ENCODE data around the gene PLA2G2E. TPM values are rescaled to one million over a fixed set of nuclear protein-coding genes. Genes with fewer than 3 reads are reported as not detected.

The PLA2G2E gene, protein sequence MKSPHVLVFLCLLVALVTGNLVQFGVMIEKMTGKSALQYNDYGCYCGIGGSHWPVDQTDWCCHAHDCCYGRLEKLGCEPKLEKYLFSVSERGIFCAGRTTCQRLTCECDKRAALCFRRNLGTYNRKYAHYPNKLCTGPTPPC
- not detected for total RNA-seq

DNA sequence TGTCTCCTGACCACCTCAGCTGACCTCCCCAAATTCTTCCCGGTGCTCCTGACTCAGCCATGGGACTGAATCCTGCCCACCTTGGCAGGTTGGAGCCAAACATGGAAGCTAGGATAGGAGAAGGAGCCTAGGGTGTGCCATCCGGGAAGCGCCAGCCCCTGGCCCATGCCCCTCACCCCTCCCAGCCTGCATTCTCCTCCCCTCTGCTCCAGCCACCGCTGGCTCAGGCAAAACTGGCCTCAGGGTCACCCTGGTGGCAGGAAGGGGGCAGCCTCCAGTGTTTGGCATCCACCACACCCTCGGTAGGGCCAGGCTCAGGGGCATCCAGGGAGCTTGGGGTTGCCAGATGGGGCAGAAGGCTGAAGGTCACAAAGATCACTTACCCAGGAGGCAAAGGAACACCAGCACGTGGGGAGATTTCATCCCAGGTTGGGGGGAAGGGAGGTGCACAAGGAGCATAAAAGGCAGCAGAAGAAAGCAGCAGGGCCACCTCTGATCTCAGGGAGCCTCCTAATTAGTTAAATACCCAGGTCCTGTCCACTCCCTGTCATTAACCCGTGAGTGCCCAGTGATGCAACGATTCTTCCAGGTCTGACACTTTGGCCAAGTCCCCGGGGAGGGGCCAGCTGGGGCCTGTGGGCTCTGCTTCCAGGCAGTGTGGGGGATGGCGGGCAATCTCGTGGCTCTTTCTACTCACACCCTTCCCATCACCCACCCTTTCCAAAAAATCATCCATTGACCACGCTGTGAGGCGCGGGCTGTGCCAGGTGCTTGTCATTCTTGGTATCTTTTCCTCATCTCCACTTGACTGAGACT is at the start of gene PLA2G2E:
Gene PLA2G2E (minus strand): TSS at position 481 of the 816 bp plus-strand sequence. CDS start 58 bp downstream, at position 423.
- DNase-seq (ENCODE audit: low spot score in 2 of 2): no peak
- no peak for FAIRE-seq

DNA sequence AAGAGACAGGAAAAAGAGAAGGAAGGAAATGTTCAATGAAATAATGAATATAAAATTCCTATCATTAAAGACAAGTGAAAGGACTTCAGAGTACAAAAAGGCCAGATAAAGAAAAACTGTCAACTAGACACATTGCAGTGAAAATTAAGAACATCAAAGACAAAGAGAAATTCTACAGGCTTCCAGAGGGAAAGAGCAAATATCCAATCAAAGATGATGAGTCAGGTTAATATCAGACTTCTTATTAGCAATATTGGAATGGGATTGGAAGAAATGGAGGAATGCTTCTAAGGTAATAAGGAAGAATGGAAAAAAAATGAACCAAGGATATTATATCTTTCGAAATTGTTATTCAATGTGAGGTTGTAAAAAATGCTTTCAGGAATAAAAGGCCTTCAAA is 48.2 kb upstream of the PLA2G2E start:
- DNase-seq (ENCODE audit: low spot score in 2 of 2): no peak
- no peak for FAIRE-seq

DNA sequence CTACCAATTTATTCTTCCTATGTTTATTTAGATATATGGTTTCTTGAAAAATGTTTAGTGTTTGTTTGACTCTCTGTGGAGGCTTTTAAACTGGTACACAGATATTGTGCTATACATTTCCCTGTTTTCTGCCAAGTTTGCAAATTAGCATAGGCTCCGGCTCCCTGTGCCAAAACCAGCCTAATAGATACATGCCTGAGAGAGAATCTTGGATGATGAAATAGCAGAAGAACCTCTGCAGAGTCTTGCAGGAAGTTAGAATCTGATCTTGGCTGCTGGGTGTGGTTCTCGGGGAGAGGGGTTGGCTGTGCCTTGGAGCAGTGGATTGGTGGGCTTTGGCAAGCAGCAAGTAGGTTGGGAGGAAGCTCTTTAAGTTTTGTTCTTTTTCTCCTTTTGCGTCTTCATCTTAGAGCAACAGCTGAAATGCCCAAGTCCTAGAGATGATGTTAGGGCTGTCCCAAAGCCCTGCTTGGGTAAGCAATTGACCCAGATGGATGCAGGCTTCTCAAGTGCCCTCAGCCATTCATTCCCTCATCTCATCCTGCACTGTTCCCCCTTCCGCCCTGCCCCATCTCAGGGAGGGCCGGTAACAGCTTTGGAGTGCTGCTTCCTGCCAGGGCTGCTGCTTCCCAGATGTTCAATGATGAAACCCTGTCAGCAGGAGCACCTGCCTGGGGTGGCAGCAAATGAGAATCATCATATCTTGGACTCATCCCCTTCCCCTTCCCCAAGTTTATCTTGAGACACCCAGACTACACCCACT is 46.7 kb upstream of the PLA2G2E start:
- FAIRE-seq: no peak
- no peak for DNase-seq (ENCODE audit: low spot score in 2 of 2)

DNA sequence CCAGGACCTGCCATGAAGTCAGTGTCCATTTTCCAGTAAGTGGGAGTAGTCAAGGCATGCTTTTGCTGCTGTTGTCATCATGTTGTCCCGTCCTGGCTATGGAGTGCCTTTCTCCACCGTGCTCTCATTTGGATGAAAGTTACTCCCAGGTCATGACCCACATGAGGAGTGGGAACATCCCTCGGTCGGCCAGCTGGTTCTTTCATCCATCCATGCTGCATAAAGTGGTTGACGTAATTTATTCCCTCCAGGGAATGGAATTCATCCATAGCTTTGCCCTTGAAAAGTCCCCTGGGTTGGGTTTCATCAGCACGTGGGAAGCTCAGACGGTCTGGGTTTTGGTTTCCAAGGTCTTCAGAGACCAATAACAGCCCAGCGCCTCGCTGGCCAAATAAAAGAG is 44.4 kb upstream of the PLA2G2E start:
- no peak for DNase-seq (ENCODE audit: low spot score in 2 of 2)
- no peak for FAIRE-seq

DNA sequence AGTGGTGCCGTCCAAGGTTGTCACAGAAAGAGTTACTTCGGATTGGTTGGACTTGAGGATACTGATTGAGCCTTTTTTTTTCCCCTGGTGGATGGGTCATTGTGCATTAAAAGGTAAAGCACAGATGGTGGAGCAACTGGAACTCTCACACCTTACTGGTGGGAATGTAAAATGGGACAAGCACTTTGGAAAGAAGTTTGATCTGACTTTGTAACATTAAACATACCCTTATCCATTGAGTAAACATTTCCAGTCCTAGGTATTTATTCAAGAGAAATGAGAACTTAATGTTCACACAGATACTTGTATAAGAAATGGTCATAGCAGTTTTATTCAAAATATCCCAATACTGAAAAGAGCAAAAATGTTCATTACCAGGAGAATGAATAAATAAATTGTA is 41.1 kb upstream of the PLA2G2E start:
- FAIRE-seq (no peak), DNase-seq (ENCODE audit: low spot score in 2 of 2) (no peak)

DNA sequence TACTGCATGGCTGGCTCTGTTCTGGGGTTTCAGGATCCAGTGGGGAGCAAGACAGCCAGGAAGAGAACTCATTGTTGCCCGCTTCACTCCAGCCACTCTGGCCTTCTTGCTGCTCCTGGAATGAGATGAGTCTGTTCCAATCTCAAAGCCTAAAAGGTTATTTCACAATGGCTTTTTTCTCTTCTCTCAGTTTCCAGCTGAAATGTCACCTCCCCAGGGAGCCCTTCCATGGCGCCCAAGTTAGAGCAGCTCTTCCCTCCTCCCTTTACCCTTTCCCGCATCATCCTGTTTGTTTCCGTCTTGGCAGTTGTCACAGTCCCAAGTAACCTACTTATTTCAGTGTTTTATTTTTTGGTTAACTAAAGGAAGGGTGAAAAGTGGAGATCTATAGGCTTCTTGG is 40.2 kb upstream of the PLA2G2E start:
- DNase-seq (ENCODE audit: low spot score in 2 of 2) (no peak), FAIRE-seq (no peak)

DNA sequence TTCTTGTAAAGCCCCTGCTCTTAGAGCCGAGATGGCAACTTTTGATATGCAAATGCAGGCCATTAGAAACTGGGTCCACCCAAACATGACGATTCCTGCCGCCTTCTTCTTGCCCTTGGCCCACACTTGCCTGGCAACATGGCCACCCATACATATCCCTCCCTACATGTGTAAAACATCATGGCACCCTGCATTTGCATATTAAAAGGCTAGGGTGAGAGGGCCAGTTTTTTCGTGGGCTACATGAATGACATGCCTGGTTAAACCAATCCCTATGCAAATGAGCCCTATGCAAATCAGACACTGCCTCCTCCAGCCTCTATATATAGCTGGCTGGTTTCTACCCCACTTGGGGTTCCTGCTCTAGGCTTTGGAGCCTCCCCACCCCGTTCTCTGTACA is 37.2 kb upstream of the PLA2G2E start:
- DNase-seq (ENCODE audit: low spot score in 2 of 2): no peak
- no peak for FAIRE-seq

DNA sequence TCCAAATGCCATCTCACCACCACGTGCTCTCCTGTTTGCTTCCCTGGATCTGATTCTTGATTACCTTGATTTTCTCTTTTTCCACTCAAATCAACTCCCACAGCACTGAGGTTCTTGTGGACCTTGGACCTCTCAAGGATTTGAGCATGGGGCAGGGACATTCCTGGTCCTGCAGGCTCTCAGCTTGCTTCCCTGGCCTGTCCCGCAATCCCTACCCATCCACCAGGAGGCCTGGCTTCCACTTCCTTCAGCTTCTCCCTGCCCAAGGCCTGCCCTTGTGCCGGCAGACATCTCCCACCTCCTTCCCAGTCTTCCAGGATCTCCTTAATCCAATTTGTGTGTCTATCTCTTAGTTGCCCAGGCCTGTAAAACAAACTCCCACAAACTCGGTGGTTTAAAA is 34.4 kb upstream of the PLA2G2E start:
- FAIRE-seq (no peak), DNase-seq (ENCODE audit: low spot score in 2 of 2) (no peak)

DNA sequence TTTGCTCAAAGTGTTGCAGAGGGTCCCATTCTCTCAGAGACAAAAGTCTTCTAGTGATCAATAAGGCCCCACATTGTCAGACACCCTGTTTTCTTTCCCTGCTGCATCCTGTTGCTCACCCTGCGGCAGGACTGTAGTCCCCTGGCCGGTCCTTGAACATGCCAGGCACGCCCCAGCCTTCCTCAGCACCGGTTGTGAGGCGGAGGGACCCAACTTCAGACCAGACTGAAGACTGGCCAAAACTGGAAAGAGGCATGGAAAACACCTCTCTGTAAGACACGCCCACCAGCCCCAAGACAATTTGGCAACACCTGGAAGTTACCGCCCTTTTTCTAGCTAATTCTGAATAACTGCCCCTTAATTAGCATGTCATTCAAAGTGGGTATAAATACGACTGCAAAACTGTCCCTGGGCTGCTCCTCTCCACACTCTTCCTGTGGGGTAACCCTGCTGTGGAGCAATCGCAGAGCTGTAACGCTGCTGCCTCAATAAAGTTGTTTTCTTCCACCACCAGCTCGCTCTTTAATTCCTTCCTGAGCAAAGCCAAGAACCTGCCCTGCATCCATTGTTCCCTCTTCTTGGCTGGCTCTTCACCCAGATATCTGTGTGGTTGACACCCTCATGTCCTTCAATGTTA is 32.2 kb upstream of the PLA2G2E start:
- FAIRE-seq: no peak

DNA sequence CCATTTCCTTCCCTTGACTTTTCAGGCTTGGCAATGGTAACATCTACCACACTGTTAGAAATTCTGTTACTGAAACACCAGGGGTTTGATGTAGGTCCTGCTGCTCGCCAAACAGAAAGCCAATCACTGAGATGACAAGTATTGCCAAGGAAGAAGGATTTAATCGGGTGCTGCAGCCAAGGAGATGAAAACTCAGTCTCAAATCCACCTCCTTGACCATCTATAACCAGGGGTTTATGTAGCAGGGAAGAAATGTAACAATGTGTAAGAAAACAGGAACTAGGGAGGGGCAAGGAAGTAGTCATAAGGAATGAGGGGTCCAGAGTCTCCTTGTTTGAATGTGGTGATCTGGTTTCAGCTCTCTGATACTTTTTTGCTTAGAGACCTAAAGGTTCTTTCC is 30.6 kb upstream of the PLA2G2E start:
- DNase-seq (ENCODE audit: low spot score in 2 of 2) (no peak), FAIRE-seq (no peak)

More for the DNA sequence above, 32.2 kb upstream of the PLA2G2E start:
- no peak for DNase-seq (ENCODE audit: low spot score in 2 of 2)

DNA sequence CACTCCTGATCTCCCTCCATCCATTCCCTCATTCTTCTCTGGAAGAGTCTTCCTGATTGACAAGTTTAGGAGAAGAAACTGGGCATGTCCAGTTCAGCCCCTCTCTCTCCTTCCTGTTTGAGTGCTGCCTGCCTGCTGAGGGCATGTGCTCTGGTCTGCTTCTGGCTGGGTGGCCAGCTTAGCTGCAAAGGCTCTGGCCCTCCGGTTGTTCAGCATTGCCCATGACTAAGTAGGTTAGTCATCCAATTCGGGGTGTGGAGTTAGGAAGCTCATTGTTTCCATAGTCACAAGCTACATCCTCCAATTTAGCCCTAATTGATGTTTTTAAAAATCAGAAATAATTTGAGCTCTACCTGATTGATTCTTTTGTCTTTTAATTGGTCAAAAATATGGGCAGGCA is 25.6 kb upstream of the PLA2G2E start:
- no peak for DNase-seq (ENCODE audit: low spot score in 2 of 2)
- no peak for FAIRE-seq

DNA sequence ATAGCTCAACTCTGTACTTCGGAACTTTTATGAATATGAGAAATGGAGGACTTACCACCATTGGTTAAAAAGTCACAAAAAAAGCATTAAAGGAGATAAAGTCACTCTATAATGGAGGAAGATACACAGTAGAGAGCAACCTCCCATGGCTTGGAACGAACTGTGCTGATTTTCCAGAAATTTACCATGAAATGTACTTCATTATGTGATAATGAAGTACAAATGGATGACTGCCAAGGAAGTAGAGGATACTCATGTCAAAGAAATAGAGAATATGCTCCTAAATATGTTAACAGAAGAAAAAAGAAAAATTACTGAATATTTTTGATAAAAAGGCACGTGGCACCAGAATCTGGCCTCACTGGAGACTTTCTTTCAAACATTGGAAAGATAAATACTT is 23.6 kb upstream of the PLA2G2E start:
- DNase-seq (ENCODE audit: low spot score in 2 of 2) (no peak), FAIRE-seq (no peak)

DNA sequence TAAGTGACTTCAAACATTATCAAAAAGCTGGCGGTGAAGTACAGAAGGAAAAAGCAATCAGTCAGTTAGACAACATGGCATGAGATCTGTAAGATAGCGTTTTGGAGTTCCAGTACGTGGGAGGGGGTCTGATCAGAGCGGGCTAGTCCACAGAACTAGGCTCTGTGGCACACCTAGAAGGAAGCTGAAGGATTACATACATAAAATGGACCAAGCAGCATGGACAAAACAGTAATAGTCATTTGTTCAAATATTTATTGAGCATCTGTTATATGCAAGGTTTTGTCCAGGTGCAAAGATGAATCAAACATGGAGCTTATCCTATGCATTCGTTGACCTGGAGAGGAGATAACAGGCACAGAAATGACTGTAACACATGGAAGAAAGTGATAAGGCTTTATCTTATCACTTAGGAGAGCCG is 22.9 kb upstream of the PLA2G2E start:
- no peak for DNase-seq (ENCODE audit: low spot score in 2 of 2)
- no peak for FAIRE-seq

DNA sequence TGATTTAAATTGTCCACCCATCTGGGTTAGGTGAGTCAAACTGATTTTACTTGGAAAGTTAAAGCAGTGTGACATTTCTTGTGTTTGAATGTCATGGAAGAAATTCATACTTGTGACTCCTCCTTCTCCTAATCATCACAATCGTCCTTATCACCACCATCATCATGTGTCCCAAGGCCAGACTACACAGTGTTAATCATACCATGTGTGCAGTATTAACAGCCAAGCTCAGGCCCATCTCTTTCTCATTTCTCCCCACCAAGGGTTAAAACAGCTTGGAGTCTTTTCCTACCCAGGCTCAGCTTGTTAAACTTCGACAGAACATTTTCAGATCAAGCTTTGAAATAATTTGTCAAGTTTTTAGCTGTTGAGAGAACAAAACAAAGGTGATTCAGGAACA is 22.5 kb upstream of the PLA2G2E start:
- FAIRE-seq (no peak), DNase-seq (ENCODE audit: low spot score in 2 of 2) (no peak)

DNA sequence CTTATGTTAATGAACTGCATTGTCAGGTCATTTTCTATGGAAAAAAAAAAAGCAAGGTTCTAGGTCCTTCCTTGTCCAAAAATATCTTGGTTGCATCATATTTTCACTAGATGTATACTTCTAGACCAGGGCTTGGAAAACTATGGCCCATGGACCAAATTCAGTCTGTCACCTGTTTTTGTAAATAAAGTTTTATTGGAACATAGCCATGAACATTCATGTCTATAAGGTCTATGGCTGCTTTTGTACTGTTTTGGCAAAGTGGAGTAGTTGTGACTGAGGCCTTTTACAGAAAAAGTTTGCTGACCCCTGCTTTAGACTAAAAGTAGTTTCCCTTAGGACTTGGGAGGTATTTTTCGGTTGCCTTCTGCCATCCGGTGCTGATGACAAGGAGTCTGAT is 19.2 kb upstream of the PLA2G2E start:
- DNase-seq (ENCODE audit: low spot score in 2 of 2) (no peak), FAIRE-seq (no peak)

DNA sequence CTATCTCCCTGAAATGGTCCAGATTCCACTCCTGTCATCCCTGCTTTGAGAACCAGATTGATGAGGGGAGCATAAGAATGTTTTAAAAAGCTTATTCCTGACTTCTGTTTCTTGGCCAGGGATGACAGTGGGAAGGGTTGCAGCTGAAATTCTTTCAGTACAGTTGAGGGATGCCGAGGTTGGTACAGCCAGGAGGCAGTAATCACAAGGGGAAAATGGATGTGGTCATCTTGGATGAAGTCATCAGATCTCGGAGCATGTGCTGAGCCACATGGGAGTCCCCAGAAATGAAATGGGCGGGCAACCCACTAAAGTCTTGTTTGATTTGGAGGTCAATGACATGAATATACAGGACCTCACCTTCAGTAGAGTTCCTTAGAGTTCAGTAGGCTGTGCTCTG is 18.7 kb upstream of the PLA2G2E start:
- FAIRE-seq (no peak), DNase-seq (ENCODE audit: low spot score in 2 of 2) (no peak)

DNA sequence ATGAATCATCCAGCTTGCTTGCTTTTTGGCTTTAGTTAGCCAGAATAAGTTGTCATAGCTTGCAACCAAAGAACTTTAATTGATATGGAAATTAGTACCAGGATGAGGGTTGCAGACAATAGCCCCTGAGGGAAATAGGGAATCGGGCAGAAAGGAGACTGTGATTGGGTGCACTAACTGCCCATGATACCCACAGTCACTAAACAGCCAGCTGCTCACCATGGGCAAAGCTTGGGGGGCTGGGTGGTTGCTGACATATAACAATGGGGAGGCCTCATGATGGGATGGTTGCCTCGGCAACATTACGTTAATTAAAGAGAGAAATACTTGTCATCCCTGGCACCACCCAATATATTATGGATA is 17.8 kb upstream of the PLA2G2E start:
- DNase-seq (ENCODE audit: low spot score in 2 of 2): no peak

DNA sequence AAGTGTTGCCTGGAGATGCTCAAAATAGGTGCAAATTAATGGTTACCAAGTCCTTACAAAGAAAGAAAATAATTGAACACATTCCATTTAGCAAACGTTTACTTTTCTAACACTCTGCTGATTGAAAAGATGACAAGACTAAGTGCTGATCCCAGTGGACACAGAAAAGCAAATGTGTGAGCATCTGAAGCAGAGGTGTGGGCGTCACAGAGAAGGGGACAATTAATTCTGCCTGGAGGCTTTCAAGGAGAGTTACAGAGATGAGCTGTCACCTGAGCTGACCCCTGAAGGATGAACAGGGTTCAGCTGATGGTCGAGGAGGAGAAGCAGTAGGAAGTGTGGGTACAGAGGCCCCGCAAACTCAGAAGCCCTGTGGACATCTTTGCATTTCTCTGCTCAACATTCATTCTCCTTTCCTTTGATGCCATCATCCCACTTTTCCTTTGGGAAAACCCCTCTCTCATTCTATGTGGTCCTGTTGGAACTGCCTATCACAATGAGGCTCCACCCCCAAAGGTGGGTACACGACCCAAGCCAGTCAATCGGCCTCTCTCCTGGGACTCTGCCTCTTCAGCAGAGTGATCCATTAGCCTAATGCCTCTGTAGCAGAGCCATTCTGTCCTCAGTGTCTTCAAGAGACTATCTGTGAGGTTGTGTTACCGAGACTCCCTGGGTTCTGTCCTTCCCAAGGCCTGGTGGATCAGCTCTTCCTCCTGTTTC is 17.2 kb upstream of the PLA2G2E start:
- DNase-seq (ENCODE audit: low spot score in 2 of 2) (no peak), FAIRE-seq (no peak)

More for the DNA sequence above, 17.8 kb upstream of the PLA2G2E start:
- no peak for FAIRE-seq

DNA sequence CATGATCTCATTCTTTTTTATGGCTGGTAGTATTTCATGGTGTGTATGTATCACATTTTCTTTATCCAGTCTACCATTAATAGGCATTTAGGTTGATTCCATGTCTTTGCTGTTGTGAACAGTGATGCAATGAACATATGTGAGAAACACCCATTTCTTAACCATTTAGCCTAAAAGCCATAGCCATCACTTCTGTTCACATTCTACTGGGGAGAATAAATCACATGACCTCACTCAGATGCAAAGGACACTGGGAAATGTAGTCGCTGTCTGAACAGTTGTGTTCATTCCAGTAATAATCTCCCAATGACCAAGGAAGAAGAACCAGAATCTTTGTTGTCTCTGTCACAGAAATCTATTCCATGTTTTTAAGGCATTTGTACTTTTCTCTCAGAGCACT is 15.1 kb upstream of the PLA2G2E start:
- FAIRE-seq (no peak), DNase-seq (ENCODE audit: low spot score in 2 of 2) (no peak)

DNA sequence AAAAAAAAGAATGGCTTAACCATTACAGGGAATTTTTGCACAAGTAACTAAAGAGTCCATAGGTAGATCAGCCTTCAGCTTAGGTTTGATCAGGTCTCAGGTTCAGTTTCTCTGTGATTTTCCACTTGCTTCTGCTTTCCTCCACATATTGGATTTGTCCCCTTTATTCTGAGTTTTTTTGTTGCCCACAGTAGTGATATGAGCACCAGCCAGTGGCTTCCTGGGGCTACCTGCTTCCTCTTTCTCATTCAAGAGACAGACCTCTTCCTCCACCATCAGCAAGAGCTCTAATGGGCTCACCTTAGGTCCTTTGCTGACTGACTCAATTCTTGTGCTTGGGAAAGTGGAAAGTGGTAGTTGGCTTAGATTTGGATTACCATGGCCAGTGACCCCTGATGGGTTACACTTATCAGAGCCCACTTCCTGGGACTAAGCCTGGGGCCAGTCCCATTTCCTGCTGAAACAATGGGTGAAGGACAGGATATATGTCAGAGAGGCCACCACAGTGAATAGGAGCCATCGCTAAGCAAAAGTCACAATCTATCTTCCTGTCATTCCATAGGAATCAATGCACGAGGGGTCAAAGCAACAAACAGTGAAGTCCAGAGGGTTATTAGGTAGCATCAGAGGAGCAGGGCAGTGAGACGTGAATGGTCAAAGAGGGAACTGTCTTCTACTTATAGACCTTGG is 12.8 kb upstream of the PLA2G2E start:
- DNase-seq (ENCODE audit: low spot score in 2 of 2) (no peak), FAIRE-seq (no peak)

All from frontal cortex (tissue), 4 donors.